IMR-90 (cell line): ENCODE results near the gene MGAT5. TPM values are rescaled to one million over a fixed set of nuclear protein-coding genes. Genes with fewer than 3 reads are reported as not detected.

ENCODE experiments used
- ATAC-seq: fragments of 200-7000 bp; cut with Tn5 transposase; 2 replicates; pipeline ENCODE4 v1.9.1; 2020; ENCODE audit warnings: low read depth, mild to moderate bottlenecking, moderate library complexity
- BruUV-seq: library from RNA; stranded (reverse); fragments of 400-500 nt; replicated peaks from 2 replicates; lab custom pipeline; 2021; lab: Mats Ljungman, UMichigan
- CTCF ChIA-PET: fragments of 300-600 bp; formaldehyde crosslinking; extraction: SDS; loops from one replicate; lab custom pipeline; 2021; ENCODE audit warnings: antibody characterized with exemption; lab: Yijun Ruan, JAX
- POLR2A ChIA-PET: fragments of 300-600 bp; sonication (Branson Sonifier 250); formaldehyde crosslinking; loops from one replicate; lab custom pipeline; 2022; ENCODE audit warnings: antibody characterized with exemption; ENCODE audit not compliant: unreplicated experiment; lab: Charles Lee
- DNase-seq: peaks from one replicate; pipeline ENCODE4 v3.0.0; 2013
- H2AFZ ChIP-seq: replicated peaks from 2 replicates; pipeline ENCODE3; 2013; ENCODE audit warnings: low read length, mild to moderate bottlenecking; ENCODE audit not compliant: poor library complexity
- H2AK5ac ChIP-seq: 2 replicates; pipeline ENCODE4 v1.6.1; 2013; ENCODE audit warnings: low read depth, low read length, inconsistent platforms
- H2AK9ac ChIP-seq: replicated peaks from 2 replicates; pipeline ENCODE3; 2013; ENCODE audit warnings: mild to moderate bottlenecking, low read depth, low read length, moderate library complexity; ENCODE audit not compliant: poor library complexity
- H2BK120ac ChIP-seq: 2 replicates; pipeline ENCODE4 v1.6.1; 2013; ENCODE audit warnings: low read depth, low read length, inconsistent platforms
- H2BK15ac ChIP-seq: 3 replicates; pipeline ENCODE4 v1.6.1; 2013; ENCODE audit warnings: low read depth, low read length, inconsistent platforms
- H2BK20ac ChIP-seq: 2 replicates; pipeline ENCODE4 v1.6.1; 2013; ENCODE audit warnings: low read depth, mild to moderate bottlenecking, inconsistent platforms, low read length, moderate library complexity
- H2BK5ac ChIP-seq: 2 replicates; pipeline ENCODE4 v1.6.1; 2013; ENCODE audit warnings: mild to moderate bottlenecking, low read depth, low read length, inconsistent platforms; ENCODE audit not compliant: poor library complexity, severe bottlenecking
- H3K14ac ChIP-seq: replicated peaks from 2 replicates; pipeline ENCODE4 v1.6.1; 2013; ENCODE audit warnings: low read depth, low read length, inconsistent platforms
- H3K18ac ChIP-seq: 2 replicates; pipeline ENCODE4 v1.6.1; 2013; ENCODE audit warnings: low read depth, low read length, control low read depth
- H3K23ac ChIP-seq: 2 replicates; pipeline ENCODE4 v1.6.1; 2013; ENCODE audit warnings: low read depth, low read length, inconsistent platforms
- H3K27ac ChIP-seq: 2 replicates; pipeline ENCODE4 v1.5.1; 2013; ENCODE audit warnings: mild to moderate bottlenecking, control low read depth, low read length; ENCODE audit not compliant: insufficient read depth
- H3K27me3 ChIP-seq: 2 replicates; pipeline ENCODE4 v1.6.1; 2013; ENCODE audit warnings: low read length; ENCODE audit not compliant: control insufficient read depth, insufficient read depth
- H3K36me3 ChIP-seq: 2 replicates; pipeline ENCODE4 v1.6.1; 2013; ENCODE audit warnings: low read length, mixed read lengths; ENCODE audit not compliant: control insufficient read depth, insufficient read depth
- H3K4ac ChIP-seq: 2 replicates; pipeline ENCODE4 v1.6.1; 2013; ENCODE audit warnings: low read depth, low read length, inconsistent platforms
- H3K4me1 ChIP-seq: 2 replicates; pipeline ENCODE4 v1.6.1; 2013; ENCODE audit warnings: low read length, mixed read lengths; ENCODE audit not compliant: control insufficient read depth, insufficient read depth
- H3K4me2 ChIP-seq: 2 replicates; pipeline ENCODE4 v1.6.1; 2013; ENCODE audit warnings: low read depth, mild to moderate bottlenecking, control low read depth, low read length, moderate library complexity
- H3K4me3 ChIP-seq: 2 replicates; pipeline ENCODE4 v1.5.1; 2013; ENCODE audit warnings: low read depth, mild to moderate bottlenecking, control low read depth, low read length, moderate library complexity; ENCODE audit not compliant: insufficient read depth
- H3K56ac ChIP-seq: 2 replicates; pipeline ENCODE4 v1.6.1; 2013; ENCODE audit warnings: low read length, inconsistent platforms; ENCODE audit not compliant: insufficient read depth; ENCODE audit errors: extremely low read depth
- H3K79me1 ChIP-seq, 2 experiments: 2 replicates each; pipeline ENCODE4 v1.6.1; 2013; ENCODE audit warnings: low read length in 2 of 2, inconsistent platforms in 1 of 2, low read depth in 1 of 2
- H3K9ac ChIP-seq: 2 replicates; pipeline ENCODE4 v1.6.1; 2013; ENCODE audit warnings: low read depth, low read length, control low read depth
- H3K9me1 ChIP-seq: 2 replicates; pipeline ENCODE4 v1.6.1; 2013; ENCODE audit warnings: low read length, inconsistent platforms; ENCODE audit not compliant: insufficient read depth
- H3K9me3 ChIP-seq: 2 replicates; pipeline ENCODE4 v1.6.1; 2013; ENCODE audit warnings: low read length; ENCODE audit not compliant: control insufficient read depth, insufficient read depth
- H4K20me1 ChIP-seq: 2 replicates; pipeline ENCODE4 v1.6.1; 2013; ENCODE audit warnings: low read length, inconsistent platforms; ENCODE audit not compliant: insufficient read depth
- H4K5ac ChIP-seq: 2 replicates; pipeline ENCODE4 v1.6.1; 2013; ENCODE audit warnings: mild to moderate bottlenecking, low read depth, low read length, control low read depth
- H4K8ac ChIP-seq, 2 experiments: 2 replicates each; pipeline ENCODE4 v1.6.1; 2013; ENCODE audit warnings: low read depth in 2 of 2, low read length in 2 of 2, control low read depth in 1 of 2, inconsistent platforms in 1 of 2
- H4K91ac ChIP-seq: 2 replicates; pipeline ENCODE4 v1.6.1; 2013; ENCODE audit warnings: low read depth, low read length, inconsistent platforms; ENCODE audit not compliant: insufficient read depth
- WGBS, 2 experiments: methylation state at CpG; one replicate each; pipeline versions ENCODE4 v1.1.5 to v1.1.7; 2013; ENCODE audit warnings: missing lambda C conversion rate in 2 of 2; ENCODE audit not compliant: insufficient read length in 1 of 2; ENCODE audit errors: extremely low coverage in 2 of 2; 5-methylcytosine and 5-hydroxymethylcytosine counted together
- dilution Hi-C: fragments of 300-500 bp; cut with HindIII; formaldehyde crosslinking; loops from one replicate; pipeline ENCODE4 v1.14.3; 2018; ENCODE audit warnings: low sequenced_read_pairs; ENCODE audit not compliant: unreplicated experiment
- in situ Hi-C: fragments of 300-500 bp; cut with MboI; formaldehyde crosslinking; loops from 3 replicates; pipeline ENCODE4 v1.14.3; 2019; ENCODE audit warnings: low sequenced_read_pairs, inconsistent platforms, mixed read lengths
- intact Hi-C: fragments of 100-400 bp; cut with micrococcal nuclease; formaldehyde crosslinking; loops from 2 replicates; pipeline ENCODE4 v1.10.0; 2022
- polyA plus RNA-seq, 3 experiments: library from polyadenylated mRNA; depleted of rRNA; stranded (reverse); fragments of >200 nt; gene quantifications; 2 replicates each; pipeline ENCODE4 v1.2.3, GENCODE V29; 2012; ENCODE audit warnings: low replicate concordance in 1 of 3
- total RNA-seq: library from RNA; depleted of rRNA; stranded (reverse); fragments of >200 nt; gene quantifications from 2 replicates; pipeline ENCODE4 v1.2.3, GENCODE V29; 2012
- TF ChIP-seq, protein P1 (sequence below): fragments of 150-350 bp; IDR thresholded peaks from 2 replicates; pipeline ENCODE4 v1.6.1; 2017; ENCODE audit warnings: mild to moderate bottlenecking, antibody characterized with exemption, low read length, low read depth

Gene MGAT5
- total and polyA plus RNA-seq, 2 of the 4 experiments (the other 2 are of a cell fraction): 22.9 to 59.9 TPM

GRCh38 chr2:134238371-134238770, 15.5 kb upstream of the MGAT5 start:
- no TSS peak for BruUV-seq
- no CpG with 5 or more reads among the region's 3 CpGs for WGBS, 2 experiments
- ChIA-PET POLR2A (no interaction called here), CTCF (no interaction called here)
- Histone ChIP-seq H2AK5ac (no peak overlapping the region), H3K27ac (no peak overlapping the region), H2BK20ac (no peak overlapping the region), H3K9me3 (no peaks in the 10 kb centered on the region), H2BK120ac (0 out of 2 replicates have a peak overlapping the region, but pooled peaks have one; percentile 22), H2AK9ac (no peak overlapping the region), H3K56ac (no peak overlapping the region), H2AFZ (no peak overlapping the region), H3K18ac (no peak overlapping the region; the same call in 1 of the 2 replicates), H3K4me2 (no peak overlapping the region), H4K91ac (no peak overlapping the region), H2BK5ac (no peak overlapping the region), H3K27me3 (no peaks in the 10 kb centered on the region), H3K9me1 (peaks cover 22% of the 10 kb centered on the region; the same call in 1 of the 2 replicates), H3K36me3 (no peaks in the 10 kb centered on the region), H4K5ac (no peak overlapping the region), H3K4ac (no peak overlapping the region; the same call in 1 of the 2 replicates), H4K8ac (no peak overlapping the region), H3K4me3 (no peak overlapping the region), H2BK15ac (no peak overlapping the region), H4K20me1 (peaks cover 20% of the 10 kb centered on the region; the same call in 1 of the 2 replicates), H3K14ac (peak overlapping the region; percentile 48; the same call in 1 of the 2 replicates), H3K23ac (peak overlapping the region; percentile 73; the same call in 1 of the 2 replicates), H3K79me1 (peaks cover 20 to 77% of the 10 kb centered on the region in 2 experiments), H3K9ac (no peak overlapping the region), H3K4me1 (peaks cover 16% of the 10 kb centered on the region)
- ATAC-seq (peak; percentile 20), DNase-seq (peak; percentile 77)
- in situ Hi-C loops (loop anchor here (25.0 kb wide), 1 partner anchor 351 kb away; no protein-coding TSS in a partner anchor), dilution Hi-C loops (no loop called here), intact Hi-C loops (no loop called here)
- TF ChIP-seq, protein P1, sequence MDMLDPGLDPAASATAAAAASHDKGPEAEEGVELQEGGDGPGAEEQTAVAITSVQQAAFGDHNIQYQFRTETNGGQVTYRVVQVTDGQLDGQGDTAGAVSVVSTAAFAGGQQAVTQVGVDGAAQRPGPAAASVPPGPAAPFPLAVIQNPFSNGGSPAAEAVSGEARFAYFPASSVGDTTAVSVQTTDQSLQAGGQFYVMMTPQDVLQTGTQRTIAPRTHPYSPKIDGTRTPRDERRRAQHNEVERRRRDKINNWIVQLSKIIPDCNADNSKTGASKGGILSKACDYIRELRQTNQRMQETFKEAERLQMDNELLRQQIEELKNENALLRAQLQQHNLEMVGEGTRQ: no peak
